ENCODE data around the gene SEMA3F. TPM values are rescaled to one million over a fixed set of nuclear protein-coding genes. Genes with fewer than 3 reads are reported as not detected.

The SEMA3F gene
- polyA plus RNA-seq, 2 of the 4 experiments (the other 2 are of a cell fraction), result 2.9 to 10.6 TPM

- Histone ChIP-seq H3K4me1 (peaks cover 13% of the 10 kb centered on the region; the same call in 2 of the 3 replicates), H3K27ac (no peak overlapping the region), H3K9me3 (no peaks in the 10 kb centered on the region), H3K4me3 (no peak overlapping the region), H3K4me2 (no peak overlapping the region)
- ChIA-PET CTCF (interaction anchor here (0.5 to 18.7 kb wide), 9 partner anchors 10 to 78 kb away, joined by 3 to 550 read pairs (median 12); no protein-coding TSS in a partner anchor), POLR2A (no interaction called here)
- 86% methylated on average over 6 of the region's 6 CpGs for WGBS (ENCODE audit: missing lambda C conversion rate)
- no peak for TF ChIP-seq HES2 (IDR thresholded peaks at IDR 0.05)
- no peak for TF ChIP-seq CBX2 (IDR thresholded peaks at IDR 0.05; ENCODE audit: borderline replicate concordance, low read depth)
- TF ChIP-seq HOXB5 (CRISPR knock-in tag; IDR thresholded peaks at IDR 0.05), result no peak
- no peak for TF ChIP-seq POLR2AphosphoS2 (conservative IDR thresholded peaks at IDR 0.05; ENCODE audit: low read length)
- no peak for TF ChIP-seq KDM5A (IDR thresholded peaks at IDR 0.05)
- no peak for TF ChIP-seq BHLHE40 (IDR thresholded peaks at IDR 0.05; ENCODE audit: low read depth, low read length)
- no peak for TF ChIP-seq NR3C1 (IDR thresholded peaks at IDR 0.05)
- no peak for TF ChIP-seq MYC (IDR thresholded peaks at IDR 0.05; ENCODE audit: borderline replicate concordance, low read length)
- TF ChIP-seq MAX (IDR thresholded peaks at IDR 0.05), result no peak
- TF ChIP-seq HOXB13 (CRISPR knock-in tag; IDR thresholded peaks at IDR 0.05; ENCODE audit: low read depth), result no peak
- ATAC-seq (no peak), FAIRE-seq (no peak), DNase-seq (ENCODE audit: low read depth in 1 of 2, low spot score in 1 of 2) (no peak)
Observed at GRCh38 chr3:50196253-50196801, 41.2 kb downstream of the SEMA3F start.

GRCh38 chr3:50201573-50202315 is 46.6 kb downstream of the SEMA3F start:
- peak; percentile 49 to 57; a peak in 5 of 6 replicates for ATAC-seq
- H3K4me1 ChIP-seq, result no peaks in the 10 kb centered on the region; the same call in 2 of the 3 replicates
- no peak for DNase-seq (ENCODE audit: low read depth in 1 of 2, low spot score in 1 of 2)
- ChIA-PET POLR2A (interaction anchor here (0.6 kb wide), 1 partner anchor 58 kb away, joined by 4 read pairs; no protein-coding TSS in a partner anchor), CTCF (interaction anchor here (0.6 to 4.7 kb wide), 8 partner anchors 9 to 45 kb away, joined by 3 to 46 read pairs (median 4); partner anchors contain the start of gene GNAT1)
- 50% methylated on average over 2 of the region's 10 CpGs for WGBS (ENCODE audit: missing lambda C conversion rate)
- H3K27ac ChIP-seq, result no peak overlapping the region
- FAIRE-seq, result no peak
- no peak overlapping the region for H3K4me3 ChIP-seq
- no peaks in the 10 kb centered on the region for H3K9me3 ChIP-seq
- H3K4me2 ChIP-seq, result no peak overlapping the region
- TF ChIP-seq TFCP2L1 (CRISPR knock-in tag; IDR thresholded peaks at IDR 0.05) (no peak), ZNF302 (CRISPR knock-in tag; IDR thresholded peaks at IDR 0.05) (no peak), REST (IDR thresholded peaks at IDR 0.05) (no peak), NR3C1 (IDR thresholded peaks at IDR 0.05) (no peak), PBX3 (IDR thresholded peaks at IDR 0.05) (no peak), ESRRA (IDR thresholded peaks at IDR 0.05; ENCODE audit: borderline replicate concordance, low read length) (no peak), CHD2 (IDR thresholded peaks at IDR 0.05; ENCODE audit: low read length, partially characterized antibody) (no peak), ZSCAN20 (CRISPR knock-in tag; IDR thresholded peaks at IDR 0.05) (no peak), MAFK (IDR thresholded peaks at IDR 0.05; ENCODE audit: partially characterized antibody) (no peak), HOXA7 (CRISPR knock-in tag; IDR thresholded peaks at IDR 0.05) (no peak), BCL3 (IDR thresholded peaks at IDR 0.05) (no peak), ZFP36 (IDR thresholded peaks at IDR 0.05; ENCODE audit: borderline replicate concordance, partially characterized antibody) (no peak)

Data from A549 (cell line).